ENCODE results near the gene CAND2. TPM values are rescaled to one million over a fixed set of nuclear protein-coding genes. Genes with fewer than 3 reads are reported as not detected.
"Not testable (repeated sequence)": the region's sequence is repeated elsewhere in the genome, so short reads cannot be mapped to it uniquely, and the experiment has no call there.

The CAND2 gene
- polyA plus RNA-seq, 4 donors: 0.27 to 1.5 (median 1.3) TPM; not detected in 1

DNA sequence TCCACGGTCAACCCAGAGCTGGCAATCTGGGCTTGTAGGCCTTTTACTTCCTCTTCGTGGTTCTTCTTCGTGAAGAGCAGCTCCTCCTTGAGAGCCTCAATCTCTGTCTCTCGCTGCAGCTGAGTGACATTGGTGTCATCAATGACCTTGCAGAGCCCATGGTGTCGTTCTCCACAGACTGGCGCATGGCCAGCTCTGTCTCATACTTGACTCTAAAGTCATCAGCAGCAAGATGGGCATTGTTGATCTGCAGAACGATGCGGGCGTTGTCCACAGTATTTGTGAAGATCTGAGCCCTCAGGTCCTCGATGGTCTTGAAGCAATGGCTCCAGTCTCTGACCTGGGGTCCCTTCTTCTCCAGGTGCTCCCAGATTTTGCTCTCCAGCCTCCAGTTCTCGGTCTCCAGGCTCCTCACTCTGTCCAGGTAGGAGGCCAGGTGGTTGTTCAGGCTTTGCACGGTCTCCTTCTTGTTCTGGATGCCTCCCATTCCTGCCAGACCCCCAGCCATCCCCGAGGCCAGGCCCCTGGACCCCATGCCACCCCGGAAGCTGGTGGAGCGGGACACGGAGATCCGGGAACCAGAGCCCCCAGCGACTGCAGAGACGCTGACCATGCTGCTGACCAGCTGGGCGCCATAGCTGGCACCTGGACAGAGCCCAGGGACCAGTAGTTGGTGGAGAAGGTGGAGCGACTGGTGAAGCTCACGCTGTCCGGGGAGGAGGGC, 8.4 kb upstream of the CAND2 start:
- H3K9me3 ChIP-seq (ENCODE audit: control insufficient read depth in 2 of 2, insufficient read depth in 1 of 2, low read depth in 1 of 2, low read length in 1 of 2); H3K27me3 ChIP-seq (ENCODE audit: control insufficient read depth in 3 of 3, insufficient read depth in 3 of 3, low read length in 3 of 3); H3K4me1 ChIP-seq (ENCODE audit: control insufficient read depth in 3 of 3, insufficient read depth in 2 of 3, low read depth in 1 of 3, low read length in 2 of 3); FAIRE-seq; H3K4me3 ChIP-seq (ENCODE audit: low read depth in 1 of 3, low read length in 3 of 3); DNase-seq; H3K36me3 ChIP-seq (ENCODE audit: control insufficient read depth in 3 of 3, insufficient read depth in 2 of 3, low read depth in 1 of 3, low read length in 3 of 3); H3K27ac ChIP-seq (ENCODE audit: low read depth in 1 of 3, low read length in 2 of 3): not testable (repeated sequence)
- WGBS, 3 donors: 84 to 86% (median 85%) methylated on average over 23 of the region's 23 CpGs

DNA sequence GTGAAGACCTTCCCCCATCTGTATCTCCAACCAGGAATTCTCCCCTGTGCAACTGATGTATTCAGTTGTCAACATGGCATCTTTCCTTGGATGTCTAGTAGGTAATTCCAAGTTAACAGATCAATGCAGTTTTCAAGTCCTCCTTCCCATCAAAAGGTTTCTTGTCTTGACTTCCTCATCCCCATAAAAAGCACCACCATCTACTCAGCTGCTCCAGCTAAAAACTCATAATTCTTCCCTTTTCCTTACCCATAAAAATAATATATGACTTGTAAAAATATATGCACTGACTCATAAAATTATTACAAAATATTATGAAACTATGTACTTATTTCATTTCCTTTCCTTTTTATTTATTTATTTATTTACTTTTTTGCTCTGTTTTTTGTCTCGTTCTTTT, 5.0 kb upstream of the CAND2 start:
- no peak for FAIRE-seq

DNA sequence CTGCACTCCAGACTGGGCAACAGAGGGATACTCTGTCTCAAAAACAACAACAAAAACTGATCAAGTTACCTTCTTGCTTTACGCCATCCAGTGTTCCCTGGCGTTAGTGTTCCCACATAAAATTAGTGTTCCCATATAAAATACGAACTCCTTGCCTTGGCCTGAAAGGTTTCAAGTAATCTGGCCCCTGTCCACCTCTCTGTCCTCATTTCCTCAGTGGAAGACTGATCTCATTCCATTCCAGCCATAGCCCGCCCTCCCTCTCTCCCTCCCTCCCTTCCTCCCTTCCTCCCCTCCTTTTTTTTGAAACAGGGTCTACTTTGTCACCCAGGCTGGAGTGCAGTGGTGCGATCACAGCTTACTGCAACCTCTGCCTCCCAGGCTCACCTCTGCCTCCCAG, 2.8 kb upstream of the CAND2 start:
- no peak for DNase-seq
- no peak for FAIRE-seq

More for the DNA sequence above, 5.0 kb upstream of the CAND2 start:
- Histone ChIP-seq H3K36me3 (ENCODE audit: control insufficient read depth in 3 of 3, insufficient read depth in 2 of 3, low read depth in 1 of 3, low read length in 3 of 3) (no peaks in the 10 kb centered on the region), H3K27me3 (ENCODE audit: control insufficient read depth in 3 of 3, insufficient read depth in 3 of 3, low read length in 3 of 3) (peaks cover 0 to 2% (median 0%) of the 10 kb centered on the region in 3 donors), H3K4me1 (ENCODE audit: control insufficient read depth in 3 of 3, insufficient read depth in 2 of 3, low read depth in 1 of 3, low read length in 2 of 3) (no peaks in the 10 kb centered on the region), H3K4me3 (ENCODE audit: low read depth in 1 of 3, low read length in 3 of 3) (no peak overlapping the region), H3K9me3 (ENCODE audit: control insufficient read depth in 2 of 2, insufficient read depth in 1 of 2, low read depth in 1 of 2, low read length in 1 of 2) (no peaks in the 10 kb centered on the region), H3K27ac (ENCODE audit: low read depth in 1 of 3, low read length in 2 of 3) (no peak overlapping the region)
- DNase-seq: no peak
- WGBS, 3 donors: 87 to 95% (median 89%) methylated on average over 1 of the region's 1 CpG

DNA sequence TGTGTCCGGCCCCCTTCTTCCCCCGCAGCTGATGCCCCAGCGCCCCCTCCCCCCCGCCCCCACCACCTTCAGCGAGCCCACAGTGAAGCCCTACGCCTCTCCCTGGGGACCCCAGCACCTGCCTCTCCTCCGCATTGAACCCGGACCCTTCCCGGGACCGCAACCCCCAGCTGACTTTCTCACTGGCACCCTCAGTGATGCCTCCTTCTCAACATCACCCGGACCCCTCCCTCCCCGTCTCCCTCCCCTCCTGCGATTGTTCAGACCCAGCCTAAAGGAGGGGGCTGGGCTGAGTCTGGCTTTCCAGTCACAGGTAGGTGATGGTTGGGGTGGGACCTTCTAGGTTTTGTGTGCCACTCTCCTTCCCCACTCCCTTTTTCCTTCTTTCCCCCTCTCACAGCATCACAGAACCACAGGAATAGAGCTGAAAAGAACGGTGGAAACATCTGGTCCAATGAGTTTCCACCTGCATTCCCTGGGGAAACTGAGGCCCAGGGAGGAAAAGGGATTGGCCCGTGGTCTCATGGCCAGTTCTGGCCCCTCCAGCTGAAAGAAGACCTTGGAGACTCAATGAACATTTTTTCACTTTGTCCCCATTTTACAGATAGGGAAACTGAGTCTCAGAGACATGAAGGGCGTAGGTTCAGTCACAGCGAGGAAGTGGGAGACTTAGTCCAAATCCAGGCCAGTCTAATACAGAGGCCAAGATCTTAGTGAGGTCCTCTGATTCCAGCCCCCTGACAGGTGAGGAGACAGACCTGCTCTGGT, 828 bp downstream of the CAND2 start:
- no peak for FAIRE-seq
- Histone ChIP-seq H3K9me3 (ENCODE audit: control insufficient read depth in 2 of 2, insufficient read depth in 1 of 2, low read depth in 1 of 2, low read length in 1 of 2) (no peaks in the 10 kb centered on the region), H3K4me1 (ENCODE audit: control insufficient read depth in 3 of 3, insufficient read depth in 2 of 3, low read depth in 1 of 3, low read length in 2 of 3) (no peaks in the 10 kb centered on the region), H3K27ac (ENCODE audit: low read depth in 1 of 3, low read length in 2 of 3) (peak overlapping the region in 1 of 3 donors; percentile 1), H3K36me3 (ENCODE audit: control insufficient read depth in 3 of 3, insufficient read depth in 2 of 3, low read depth in 1 of 3, low read length in 3 of 3) (no peaks in the 10 kb centered on the region), H3K4me3 (ENCODE audit: low read depth in 1 of 3, low read length in 3 of 3) (peak overlapping the region in 1 of 3 donors; percentile 46), H3K27me3 (ENCODE audit: control insufficient read depth in 3 of 3, insufficient read depth in 3 of 3, low read length in 3 of 3) (peaks cover 0 to 6% (median 0%) of the 10 kb centered on the region in 3 donors)
- no peak for DNase-seq
- WGBS, 3 donors: 41 to 67% (median 64%) methylated on average over 10 to 17 of the region's 17 CpGs

More for the DNA sequence above, 2.8 kb upstream of the CAND2 start:
- Histone ChIP-seq H3K27me3 (ENCODE audit: control insufficient read depth in 3 of 3, insufficient read depth in 3 of 3, low read length in 3 of 3) (peaks cover 0 to 6% (median 0%) of the 10 kb centered on the region in 3 donors), H3K27ac (ENCODE audit: low read depth in 1 of 3, low read length in 2 of 3) (no peak overlapping the region), H3K36me3 (ENCODE audit: control insufficient read depth in 3 of 3, insufficient read depth in 2 of 3, low read depth in 1 of 3, low read length in 3 of 3) (no peaks in the 10 kb centered on the region), H3K4me1 (ENCODE audit: control insufficient read depth in 3 of 3, insufficient read depth in 2 of 3, low read depth in 1 of 3, low read length in 2 of 3) (no peaks in the 10 kb centered on the region), H3K4me3 (ENCODE audit: low read depth in 1 of 3, low read length in 3 of 3) (no peak overlapping the region), H3K9me3 (ENCODE audit: control insufficient read depth in 2 of 2, insufficient read depth in 1 of 2, low read depth in 1 of 2, low read length in 1 of 2) (no peaks in the 10 kb centered on the region)
- WGBS, 3 donors: 83 to 88% (median 84%) methylated on average over 5 of the region's 5 CpGs

DNA sequence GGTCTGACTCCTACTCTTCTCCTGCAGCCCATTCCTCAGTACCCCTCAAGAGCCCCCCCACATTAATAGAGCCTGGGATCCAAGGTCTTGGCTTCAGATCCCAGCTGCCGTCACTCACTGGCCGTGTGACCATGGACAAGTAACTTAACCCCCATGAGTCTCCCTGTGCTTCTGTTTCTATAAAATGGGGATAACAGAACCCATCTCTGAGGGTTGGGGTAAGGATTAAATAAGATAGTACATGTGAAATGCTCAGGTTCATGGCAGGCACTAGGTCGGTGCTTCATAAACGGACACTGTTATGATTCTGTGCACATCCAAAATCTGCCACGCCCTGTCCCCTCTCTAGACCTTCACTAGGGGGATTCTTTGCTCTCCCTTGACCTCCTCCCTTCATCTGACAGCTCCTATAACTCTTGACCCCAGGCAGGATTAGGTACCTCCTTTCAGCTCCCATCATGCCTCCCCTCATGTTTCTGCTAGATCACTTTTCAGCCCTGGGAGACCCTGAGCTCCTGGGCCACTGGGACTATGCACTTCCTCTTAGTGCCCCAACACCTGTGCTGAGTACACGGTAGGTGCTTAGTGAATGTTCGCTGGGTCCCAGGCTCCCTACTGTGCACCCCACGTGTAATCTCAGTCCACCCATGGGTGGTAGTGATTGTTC, 1.5 kb downstream of the CAND2 start:
- DNase-seq: no peak
- no peak overlapping the region for H3K27ac ChIP-seq (ENCODE audit: low read depth in 1 of 3, low read length in 2 of 3)
- no peak overlapping the region for H3K4me3 ChIP-seq (ENCODE audit: low read depth in 1 of 3, low read length in 3 of 3)
- peaks cover 0 to 6% (median 0%) of the 10 kb centered on the region in 3 donors for H3K27me3 ChIP-seq (ENCODE audit: control insufficient read depth in 3 of 3, insufficient read depth in 3 of 3, low read length in 3 of 3)
- 60 to 66% (median 62%) methylated on average over 8 of the region's 8 CpGs for WGBS, 3 donors
- H3K36me3 ChIP-seq (ENCODE audit: control insufficient read depth in 3 of 3, insufficient read depth in 2 of 3, low read depth in 1 of 3, low read length in 3 of 3): no peaks in the 10 kb centered on the region
- FAIRE-seq: no peak
- no peaks in the 10 kb centered on the region for H3K4me1 ChIP-seq (ENCODE audit: control insufficient read depth in 3 of 3, insufficient read depth in 2 of 3, low read depth in 1 of 3, low read length in 2 of 3)
- no peaks in the 10 kb centered on the region for H3K9me3 ChIP-seq (ENCODE audit: control insufficient read depth in 2 of 2, insufficient read depth in 1 of 2, low read depth in 1 of 2, low read length in 1 of 2)

DNA sequence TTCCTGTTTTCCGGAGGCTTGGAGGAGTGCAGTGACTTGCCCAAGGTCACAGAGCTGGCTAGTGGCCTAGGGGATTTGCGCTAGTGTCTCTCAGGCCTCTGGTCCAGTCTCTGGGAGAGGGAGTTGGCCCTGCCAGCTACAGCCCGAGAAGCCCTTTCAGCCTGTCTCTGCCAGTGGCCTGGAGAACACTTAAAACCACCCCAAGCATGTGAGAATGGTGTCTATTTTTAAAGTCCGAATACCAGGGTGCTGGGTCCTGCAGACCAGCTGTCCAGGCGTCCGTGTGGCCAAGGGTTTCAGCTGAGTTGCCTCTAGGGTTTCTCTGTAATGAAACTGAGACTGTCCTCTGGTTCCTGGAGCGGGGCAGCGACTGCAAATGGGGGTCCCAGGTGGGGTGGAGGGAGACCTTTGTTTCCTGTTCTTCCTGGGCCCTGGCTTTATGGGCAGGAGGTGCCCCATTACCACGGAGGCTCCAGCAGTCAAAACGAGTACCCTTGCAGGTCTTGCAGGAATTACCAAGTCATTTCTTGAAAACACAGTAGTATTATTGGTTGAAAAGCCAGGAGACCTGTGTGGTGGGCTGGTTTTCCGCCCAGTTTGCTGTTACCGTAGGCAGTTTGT, 2.2 kb downstream of the CAND2 start:
- Histone ChIP-seq H3K9me3 (ENCODE audit: control insufficient read depth in 2 of 2, insufficient read depth in 1 of 2, low read depth in 1 of 2, low read length in 1 of 2) (no peaks in the 10 kb centered on the region), H3K4me1 (ENCODE audit: control insufficient read depth in 3 of 3, insufficient read depth in 2 of 3, low read depth in 1 of 3, low read length in 2 of 3) (no peaks in the 10 kb centered on the region), H3K27me3 (ENCODE audit: control insufficient read depth in 3 of 3, insufficient read depth in 3 of 3, low read length in 3 of 3) (peaks cover 0 to 6% (median 0%) of the 10 kb centered on the region in 3 donors), H3K4me3 (ENCODE audit: low read depth in 1 of 3, low read length in 3 of 3) (no peak overlapping the region), H3K27ac (ENCODE audit: low read depth in 1 of 3, low read length in 2 of 3) (no peak overlapping the region), H3K36me3 (ENCODE audit: control insufficient read depth in 3 of 3, insufficient read depth in 2 of 3, low read depth in 1 of 3, low read length in 3 of 3) (peaks cover 0 to 2% (median 0%) of the 10 kb centered on the region in 3 donors)
- DNase-seq (no peak), FAIRE-seq (no peak)
- WGBS, 3 donors: 71 to 74% (median 74%) methylated on average over 12 of the region's 12 CpGs

DNA sequence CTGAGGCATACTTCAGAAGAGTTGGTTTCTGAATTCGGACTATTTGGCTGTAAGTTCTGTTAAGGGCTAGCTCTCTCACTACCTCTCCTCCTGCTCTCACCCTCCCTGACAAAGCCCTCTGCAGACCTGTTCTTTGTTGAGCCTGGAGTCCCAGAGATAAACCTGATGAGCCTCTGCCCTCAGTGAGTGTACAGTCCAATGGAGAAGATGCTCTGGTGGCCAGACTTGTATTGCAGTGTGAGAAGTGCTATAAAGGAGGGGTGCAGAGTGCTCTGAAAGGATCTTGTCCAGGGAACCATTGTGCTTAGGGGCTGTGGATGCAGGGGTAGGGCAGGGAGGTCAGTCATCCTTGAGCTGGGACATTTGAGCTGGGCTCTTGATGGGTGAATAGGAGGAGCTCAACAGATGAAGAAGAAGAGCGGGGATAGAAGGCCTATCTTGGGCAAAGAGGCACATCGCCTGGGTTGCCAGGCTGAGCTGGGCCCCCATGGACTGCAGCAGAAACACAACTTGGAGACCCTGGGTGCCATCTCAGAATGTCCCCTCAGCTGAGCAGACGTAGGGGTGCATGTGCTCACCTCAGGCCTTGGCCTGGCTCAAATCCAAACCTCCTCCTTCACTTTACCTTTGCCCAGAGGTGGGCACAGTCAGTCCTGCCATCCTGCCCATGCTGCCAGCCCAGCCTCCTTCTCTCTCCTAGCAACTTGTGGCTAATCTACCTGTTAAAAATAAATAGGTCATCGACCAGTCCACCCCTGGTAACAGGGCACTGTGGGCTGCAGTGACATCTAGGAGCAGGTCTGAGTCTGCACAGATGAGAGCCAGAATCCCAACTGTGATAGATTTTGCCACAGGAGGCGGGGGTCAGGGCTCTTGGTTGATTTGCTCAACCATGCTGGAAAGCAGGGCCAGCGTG, 3.3 kb downstream of the CAND2 start:
- H3K4me1 ChIP-seq (ENCODE audit: control insufficient read depth in 3 of 3, insufficient read depth in 2 of 3, low read depth in 1 of 3, low read length in 2 of 3): no peaks in the 10 kb centered on the region
- no peak for FAIRE-seq
- WGBS, 3 donors: 67 to 86% (median 70%) methylated on average over 7 of the region's 7 CpGs
- H3K36me3 ChIP-seq (ENCODE audit: control insufficient read depth in 3 of 3, insufficient read depth in 2 of 3, low read depth in 1 of 3, low read length in 3 of 3): peaks cover 0 to 9% (median 0%) of the 10 kb centered on the region in 3 donors
- H3K9me3 ChIP-seq (ENCODE audit: control insufficient read depth in 2 of 2, insufficient read depth in 1 of 2, low read depth in 1 of 2, low read length in 1 of 2): no peaks in the 10 kb centered on the region
- peaks cover 0 to 6% (median 0%) of the 10 kb centered on the region in 3 donors for H3K27me3 ChIP-seq (ENCODE audit: control insufficient read depth in 3 of 3, insufficient read depth in 3 of 3, low read length in 3 of 3)
- no peak overlapping the region for H3K27ac ChIP-seq (ENCODE audit: low read depth in 1 of 3, low read length in 2 of 3)
- DNase-seq: no peak
- H3K4me3 ChIP-seq (ENCODE audit: low read depth in 1 of 3, low read length in 3 of 3): no peak overlapping the region
